PC-9 (cell line): Measurements from ENCODE around the gene IGLL5. TPM values are rescaled to one million over a fixed set of nuclear protein-coding genes. Genes with fewer than 3 reads are reported as not detected.
"Not testable (repeated sequence)": the region's sequence is repeated elsewhere in the genome, so short reads cannot be mapped to it uniquely, and the experiment has no call there.

Experiments used
- BruUV-seq: library from RNA; stranded (reverse); fragments of 400-500 nt; replicated peaks from 2 replicates; lab custom pipeline; 2021; lab: Mats Ljungman, UMichigan
- CTCF ChIA-PET: fragments of 300-600 bp; sonication (Branson Sonifier 250); formaldehyde crosslinking; loops from one replicate; lab custom pipeline; 2022; ENCODE audit warnings: antibody characterized with exemption; lab: Charles Lee
- POLR2A ChIA-PET: fragments of 300-600 bp; sonication (Branson Sonifier 250); formaldehyde crosslinking; loops from one replicate; lab custom pipeline; 2022; ENCODE audit warnings: antibody characterized with exemption; ENCODE audit not compliant: unreplicated experiment; lab: Charles Lee
- DNase-seq, 2 experiments: peaks; one replicate each; pipeline versions ENCODE4 v3.0.0 to v3.0.0-alpha.2; 2015 to 2022; ENCODE audit warnings: mixed read lengths in 1 of 2
- H2AFZ ChIP-seq: fragments of 200-600 bp; sonication (generic); 2 replicates; pipeline ENCODE4 v1.8.1; 2017; ENCODE audit warnings: antibody characterized with exemption
- H3F3A ChIP-seq: fragments of 200-600 bp; sonication (generic); 2 replicates; pipeline ENCODE4 v1.8.1; 2017; ENCODE audit warnings: antibody characterized with exemption, mild to moderate bottlenecking, low read depth; ENCODE audit not compliant: insufficient read depth
- H3K27ac ChIP-seq: fragments of 200-600 bp; sonication (generic); 2 replicates; pipeline ENCODE4 v1.6.1; 2016; ENCODE audit warnings: mixed run types
- H3K27me3 ChIP-seq: fragments of 200-600 bp; sonication (generic); 2 replicates; pipeline ENCODE4 v1.6.1; 2016; ENCODE audit warnings: low read depth, mixed run types; ENCODE audit not compliant: insufficient read depth
- H3K36me3 ChIP-seq: fragments of 200-600 bp; sonication (generic); 2 replicates; pipeline ENCODE4 v1.6.1; 2016; ENCODE audit warnings: low read depth, mixed run types
- H3K4me1 ChIP-seq: fragments of 200-600 bp; sonication (generic); replicated peaks from 2 replicates; pipeline ENCODE4 v1.6.1; 2016; ENCODE audit warnings: mixed run types; ENCODE audit not compliant: insufficient read depth
- H3K4me2 ChIP-seq: fragments of 200-600 bp; sonication (generic); 2 replicates; pipeline ENCODE4 v1.6.1; 2017; ENCODE audit warnings: mixed run types
- H3K4me3 ChIP-seq: fragments of 200-600 bp; sonication (generic); 2 replicates; pipeline ENCODE4 v1.6.1; 2016; ENCODE audit warnings: mixed run types
- H3K79me2 ChIP-seq: fragments of 200-600 bp; sonication (generic); 2 replicates; pipeline ENCODE4 v1.6.1; 2017; ENCODE audit warnings: low read depth, mixed run types
- H3K9me2 ChIP-seq: fragments of 200-600 bp; sonication (generic); 2 replicates; pipeline ENCODE4 v1.8.1; 2017; ENCODE audit warnings: mild to moderate bottlenecking; ENCODE audit not compliant: insufficient read depth
- H3K9me3 ChIP-seq: fragments of 200-600 bp; sonication (generic); 2 replicates; pipeline ENCODE4 v1.8.1; 2016; ENCODE audit warnings: low read depth; ENCODE audit not compliant: insufficient read depth
- H4K20me1 ChIP-seq: fragments of 200-600 bp; sonication (generic); 2 replicates; pipeline ENCODE4 v1.8.1; 2017; ENCODE audit not compliant: insufficient read depth
- CTCF ChIP-seq: fragments of 200-600 bp; sonication (generic); conservative IDR thresholded peaks from 2 replicates; pipeline ENCODE4 v1.6.1; 2017; ENCODE audit warnings: mixed run types, antibody characterized with exemption, mild to moderate bottlenecking, moderate library complexity
- EZH2 ChIP-seq: fragments of 200-600 bp; sonication (generic); IDR thresholded peaks from 2 replicates; pipeline ENCODE4 v1.8.0; 2017; ENCODE audit warnings: antibody characterized with exemption, low read depth
- intact Hi-C: fragments of 100-400 bp; cut with micrococcal nuclease; formaldehyde crosslinking; loops from one replicate; pipeline ENCODE4 v1.10.0; 2022; ENCODE audit not compliant: unreplicated experiment
- total RNA-seq: library from RNA; stranded (reverse); gene quantifications from 2 replicates; pipeline ENCODE4 v1.2.3, GENCODE V29; 2021

Gene IGLL5
- total RNA-seq, 1 experiment from 2014 or later = not detected

GRCh38 chr22:22920104-22920654, 32.6 kb downstream of the IGLL5 start:
- no peak for TF ChIP-seq EZH2
- no peak for TF ChIP-seq CTCF
- DNase-seq = no peak

GRCh38 chr22:22920910-22921550, 33.4 kb downstream of the IGLL5 start:
- CTCF ChIA-PET = no interaction called here
- Histone ChIP-seq H2AFZ (no peak overlapping the region), H3K4me2 (no peak overlapping the region), H4K20me1 (no peaks in the 10 kb centered on the region; the same call in 1 of the 2 replicates), H3K27me3 (peaks cover 78% of the 10 kb centered on the region), H3K9me3 (no peaks in the 10 kb centered on the region), H3K36me3 (no peaks in the 10 kb centered on the region), H3K4me1 (no peaks in the 10 kb centered on the region), H3K4me3 (no peak overlapping the region), H3K27ac (no peak overlapping the region), H3K79me2 (no peaks in the 10 kb centered on the region), H3K9me2 (no peaks in the 10 kb centered on the region), H3F3A (no peaks in the 10 kb centered on the region)
- no TSS peak for BruUV-seq
- intact Hi-C loops = no loop called here
- POLR2A ChIA-PET = no interaction called here
- TF ChIP-seq CTCF (no peak), EZH2 (no peak)
- no peak for DNase-seq

More at GRCh38 chr22:22920104-22920654, 32.6 kb downstream of the IGLL5 start:
- Histone ChIP-seq H3K9me2 (no peaks in the 10 kb centered on the region), H3K79me2 (no peaks in the 10 kb centered on the region), H3K36me3 (no peaks in the 10 kb centered on the region), H3K27me3 (peaks cover 78% of the 10 kb centered on the region), H3K9me3 (no peaks in the 10 kb centered on the region), H4K20me1 (no peaks in the 10 kb centered on the region; the same call in 1 of the 2 replicates), H3K4me1 (no peaks in the 10 kb centered on the region), H3K4me3 (no peak overlapping the region), H3K27ac (no peak overlapping the region), H3K4me2 (no peak overlapping the region), H2AFZ (no peak overlapping the region), H3F3A (no peaks in the 10 kb centered on the region)
- intact Hi-C loops = no loop called here
- POLR2A ChIA-PET = no interaction called here
- CTCF ChIA-PET = no interaction called here
- no TSS peak for BruUV-seq

- DNase-seq = no peak
- no peaks in the 10 kb centered on the region for H3K9me2 ChIP-seq
- H3K4me3 ChIP-seq = no peak overlapping the region
- no peaks in the 10 kb centered on the region for H3K79me2 ChIP-seq
- no peak overlapping the region for H3K4me2 ChIP-seq
- ChIA-PET POLR2A (no interaction called here), CTCF (no interaction called here)
- TF ChIP-seq EZH2 (no peak), CTCF (no peak)
- no peaks in the 10 kb centered on the region for H3K36me3 ChIP-seq
- no peaks in the 10 kb centered on the region; the same call in 1 of the 2 replicates for H4K20me1 ChIP-seq
- H2AFZ ChIP-seq = no peak overlapping the region
- intact Hi-C loops = no loop called here
- peaks cover 78% of the 10 kb centered on the region for H3K27me3 ChIP-seq
- no peaks in the 10 kb centered on the region for H3K4me1 ChIP-seq
- no TSS peak for BruUV-seq
- H3K27ac ChIP-seq = no peak overlapping the region
- H3K9me3 ChIP-seq = no peaks in the 10 kb centered on the region
- no peaks in the 10 kb centered on the region for H3F3A ChIP-seq
These were observed 34.0 kb downstream of the IGLL5 start for GRCh38 chr22:22921575-22921974.

- BruUV-seq, intact Hi-C loops, H3F3A ChIP-seq, H4K20me1 ChIP-seq, DNase-seq, H3K27ac ChIP-seq, H3K4me2 ChIP-seq, H3K79me2 ChIP-seq, H2AFZ ChIP-seq, H3K9me3 ChIP-seq, H3K9me2 ChIP-seq, POLR2A ChIA-PET, H3K36me3 ChIP-seq, CTCF ChIA-PET, H3K4me3 ChIP-seq, H3K4me1 ChIP-seq: not testable (repeated sequence)
- H3K27me3 ChIP-seq = peaks cover 78% of the 10 kb centered on the region
These were observed 34.7 kb downstream of the IGLL5 start for GRCh38 chr22:22922092-22922953.
